Transverse colon (tissue), 3 donors: Measurements from ENCODE around the gene SLC51B.

ENCODE experiments used
- CTCF ChIP-seq, 5 experiments: fragments of 200-600 bp in 3 of 5; fragments of 450-650 bp in 2 of 5; sonication (generic) in 3 of 5; IDR thresholded peaks; 1 replicate in 2 of 5; 2 replicates in 3 of 5; pipeline ENCODE4 v1.5.1; 2016 to 2017; ENCODE audit warnings: antibody characterized with exemption in 5 of 5, inconsistent platforms in 3 of 5, mild to moderate bottlenecking in 2 of 5, moderate library complexity in 1 of 5
- POLR2A ChIP-seq: fragments of 450-650 bp; IDR thresholded peaks from one replicate; pipeline ENCODE4 v1.6.1; 2016; ENCODE audit warnings: antibody characterized with exemption, mild to moderate bottlenecking, moderate library complexity

DNA sequence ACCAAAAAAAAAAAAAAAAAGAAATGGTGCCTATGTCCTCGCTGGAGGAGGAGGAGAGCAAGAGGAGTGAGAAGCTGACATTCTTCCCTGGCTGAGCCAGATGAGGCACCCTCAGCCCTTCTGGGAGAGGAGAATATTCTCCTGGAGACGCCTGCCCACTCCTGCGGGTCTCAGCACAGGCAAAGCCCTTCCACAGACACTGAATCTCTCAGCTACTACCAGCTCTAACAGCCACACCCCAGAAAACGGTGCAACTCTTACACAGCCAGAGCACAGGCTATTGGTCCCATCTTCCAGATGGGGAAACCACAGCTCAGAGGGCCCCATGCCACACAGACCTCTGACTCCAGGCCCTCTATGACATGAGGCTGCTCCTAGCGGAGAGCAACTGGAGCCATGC is 16.9 kb downstream of the SLC51B start:
- TF ChIP-seq CTCF (IDR thresholded peaks at IDR 0.05) = no peak
- TF ChIP-seq POLR2A = no peak
